ENCODE results near the gene HOTAIR.

The HOTAIR gene

GRCh38 chr12:53985692-53985993 lies 10.9 kb upstream of the HOTAIR start:
- Histone ChIP-seq H3K36me3 (ENCODE audit: control insufficient read depth, insufficient read depth, low read length) (no peaks in the 10 kb centered on the region), H3K27me3 (replicated peaks; ENCODE audit: control insufficient read depth, insufficient read depth, low read length) (peaks cover 6% of the 10 kb centered on the region), H3K4me3 (replicated peaks; ENCODE audit: low read depth, low read length) (no peak overlapping the region)
- TF ChIP-seq CTCF (IDR thresholded peaks at IDR 0.05; ENCODE audit: insufficient read depth, low read length, poor library complexity, severe bottlenecking): no peak
- no peak for DNase-seq (ENCODE audit: extremely low read depth, insufficient read length)

GRCh38 chr12:53984901-53985691 lies 10.3 kb upstream of the HOTAIR start, which contains the start of gene HOXC10:
HOXC10 (plus strand) TSS chr12:53985146; CDS start chr12:53985260, 114 bp downstream.
- TF ChIP-seq CTCF (IDR thresholded peaks at IDR 0.05; ENCODE audit: insufficient read depth, low read length, poor library complexity, severe bottlenecking): peak; percentile 82
- peak within 1 kb of the TSS; percentile 13; the same call in 1 of the 2 replicates for H3K4me3 ChIP-seq (replicated peaks; ENCODE audit: low read depth, low read length)

GRCh38 chr12:53983950-53984572 lies 9.3 kb upstream of the HOTAIR start:
- Histone ChIP-seq H3K27me3 (replicated peaks; ENCODE audit: control insufficient read depth, insufficient read depth, low read length) (peaks cover 5% of the 10 kb centered on the region), H3K36me3 (ENCODE audit: control insufficient read depth, insufficient read depth, low read length) (no peaks in the 10 kb centered on the region), H3K4me3 (replicated peaks; ENCODE audit: low read depth, low read length) (no peak overlapping the region)
- TF ChIP-seq CTCF (IDR thresholded peaks at IDR 0.05; ENCODE audit: insufficient read depth, low read length, poor library complexity, severe bottlenecking): no peak
- DNase-seq (ENCODE audit: extremely low read depth, insufficient read length): no peak

More at GRCh38 chr12:53984901-53985691, 10.3 kb upstream of the HOTAIR start, which contains the start of gene HOXC10:
- DNase-seq (ENCODE audit: extremely low read depth, insufficient read length): peak; percentile 75
- no peaks in the 10 kb centered on the region for H3K36me3 ChIP-seq (ENCODE audit: control insufficient read depth, insufficient read depth, low read length)
- H3K27me3 ChIP-seq (replicated peaks; ENCODE audit: control insufficient read depth, insufficient read depth, low read length): peaks cover 5% of the 10 kb centered on the region

GRCh38 chr12:53983568-53983949 lies 8.8 kb upstream of the HOTAIR start:
- Histone ChIP-seq H3K27me3 (replicated peaks; ENCODE audit: control insufficient read depth, insufficient read depth, low read length) (peaks cover 5% of the 10 kb centered on the region), H3K36me3 (ENCODE audit: control insufficient read depth, insufficient read depth, low read length) (no peaks in the 10 kb centered on the region), H3K4me3 (replicated peaks; ENCODE audit: low read depth, low read length) (no peak overlapping the region)
- TF ChIP-seq CTCF (IDR thresholded peaks at IDR 0.05; ENCODE audit: insufficient read depth, low read length, poor library complexity, severe bottlenecking): no peak
- DNase-seq (ENCODE audit: extremely low read depth, insufficient read length): no peak

GRCh38 chr12:53982648-53983567 lies 8.2 kb upstream of the HOTAIR start:
- peaks cover 5% of the 10 kb centered on the region for H3K27me3 ChIP-seq (replicated peaks; ENCODE audit: control insufficient read depth, insufficient read depth, low read length)
- TF ChIP-seq CTCF (IDR thresholded peaks at IDR 0.05; ENCODE audit: insufficient read depth, low read length, poor library complexity, severe bottlenecking): no peak
- DNase-seq (ENCODE audit: extremely low read depth, insufficient read length): no peak
- H3K36me3 ChIP-seq (ENCODE audit: control insufficient read depth, insufficient read depth, low read length): no peaks in the 10 kb centered on the region
- H3K4me3 ChIP-seq (replicated peaks; ENCODE audit: low read depth, low read length): no peak overlapping the region
